GM12878 (cell line): Measurements from ENCODE around the gene GADD45A. TPM values are rescaled to one million over a fixed set of nuclear protein-coding genes. Genes with fewer than 3 reads are reported as not detected.

Source experiments
- ATAC-seq: fragments of 200-7000 bp; cut with Tn5 transposase; 3 replicates; pipeline ENCODE4 v1.9.1; 2020; ENCODE audit warnings: mild to moderate bottlenecking, moderate library complexity
- BruUV-seq: library from RNA; stranded (reverse); fragments of 400-500 nt; replicated peaks from 2 replicates; lab custom pipeline; 2021; lab: Mats Ljungman, UMichigan
- CTCF ChIA-PET: fragments of 300-600 bp; sonication (Branson Sonifier 250); formaldehyde crosslinking; extraction: SDS; loops from one replicate; lab custom pipeline; 2021; ENCODE audit warnings: inconsistent platforms; lab: Yijun Ruan, JAX
- POLR2A ChIA-PET: fragments of 350-600 bp; formaldehyde crosslinking; extraction: SDS; loops from one replicate; lab custom pipeline; 2021; ENCODE audit warnings: inconsistent platforms; lab: Charles Lee
- RAD21 ChIA-PET: fragments of 300-600 bp; sonication (Branson Sonifier 250); formaldehyde crosslinking; loops from one replicate; lab custom pipeline; 2023; ENCODE audit warnings: antibody characterized with exemption; ENCODE audit not compliant: unreplicated experiment; lab: Charles Lee
- SMC1A ChIA-PET: fragments of 300-600 bp; sonication (Branson Sonifier 250); formaldehyde crosslinking; loops from one replicate; lab custom pipeline; 2023; ENCODE audit not compliant: unreplicated experiment, uncharacterized antibody; lab: Charles Lee
- DNase-seq: peaks from one replicate; pipeline ENCODE4 v3.0.0-alpha.2; 2011; ENCODE audit warnings: low read depth, low spot score
- FAIRE-seq: peaks from 3 replicates; lab custom pipeline; 2011; peaks lifted over from hg19 to GRCh38; lab: Jason Lieb, UNC
- H2AFZ ChIP-seq: 2 replicates; pipeline ENCODE4 v1.6.0; 2011; ENCODE audit warnings: low read depth, low read length, control low read depth; ENCODE audit not compliant: control insufficient read depth
- H3K27ac ChIP-seq: 2 replicates; pipeline ENCODE4 v1.5.1; 2011; ENCODE audit warnings: control low read depth; ENCODE audit not compliant: control insufficient read depth, insufficient read depth
- H3K27me3 ChIP-seq, 2 experiments: replicated peaks in 1 of 2; 2 replicates each; pipeline versions ENCODE4 v1.6.0 to v1.6.1; 2011; ENCODE audit warnings: low read length in 1 of 2; ENCODE audit not compliant: control insufficient read depth in 2 of 2, insufficient read depth in 2 of 2
- H3K36me3 ChIP-seq, 2 experiments: 2 replicates each; pipeline ENCODE4 v1.5.1; 2011; ENCODE audit warnings: low read length in 1 of 2; ENCODE audit not compliant: control insufficient read depth in 2 of 2, insufficient read depth in 2 of 2
- H3K4me1 ChIP-seq: 2 replicates; pipeline ENCODE4 v1.6.1; 2011; ENCODE audit warnings: mild to moderate bottlenecking, low read length, moderate library complexity, mixed read lengths; ENCODE audit not compliant: control insufficient read depth, insufficient read depth
- H3K4me2 ChIP-seq: 2 replicates; pipeline ENCODE4 v1.6.0; 2011; ENCODE audit warnings: control low read depth; ENCODE audit not compliant: control insufficient read depth, insufficient read depth
- H3K4me3 ChIP-seq: fragments of 200-600 bp; sonication (generic); 2 replicates; pipeline ENCODE4 v1.5.1; 2016
- H3K79me2 ChIP-seq: 2 replicates; pipeline ENCODE4 v1.6.0; 2011; ENCODE audit warnings: low read length; ENCODE audit not compliant: control insufficient read depth, insufficient read depth
- H3K9ac ChIP-seq: 2 replicates; pipeline ENCODE4 v1.8.0; 2011; ENCODE audit warnings: low read length, control low read depth, mixed read lengths; ENCODE audit not compliant: control insufficient read depth, insufficient read depth
- H3K9me3 ChIP-seq: replicated peaks from 3 replicates; pipeline ENCODE4 v1.5.1; 2011; ENCODE audit warnings: mild to moderate bottlenecking, low read length; ENCODE audit not compliant: control insufficient read depth, insufficient read depth
- H4K20me1 ChIP-seq: 2 replicates; pipeline ENCODE4 v1.6.0; 2011; ENCODE audit not compliant: control insufficient read depth, insufficient read depth
- HDGF ChIP-seq: fragments of 450-650 bp; IDR thresholded peaks from 2 replicates; pipeline ENCODE4 v1.6.1; 2016; ENCODE audit warnings: antibody characterized with exemption
- IKZF2 ChIP-seq, 2 experiments: fragments of 450-650 bp; IDR thresholded peaks; 2 replicates each; pipeline ENCODE4 v1.6.1; 2017; ENCODE audit warnings: mild to moderate bottlenecking in 2 of 2, moderate library complexity in 2 of 2
- KAT2A ChIP-seq: conservative IDR thresholded peaks from 2 replicates; pipeline ENCODE4 v1.6.1; 2011; ENCODE audit warnings: low read depth, low read length; ENCODE audit not compliant: control insufficient read depth
- LARP7 ChIP-seq: fragments of 450-650 bp; IDR thresholded peaks from 2 replicates; pipeline ENCODE4 v1.6.1; 2017; ENCODE audit warnings: mild to moderate bottlenecking
- SRF ChIP-seq, 2 experiments: IDR thresholded peaks; 2 replicates each; pipeline ENCODE4 v1.6.1; 2011; ENCODE audit warnings: low read depth in 2 of 2, low read length in 2 of 2, mild to moderate bottlenecking in 1 of 2, moderate library complexity in 1 of 2
- ZNF207 ChIP-seq: fragments of 450-650 bp; IDR thresholded peaks from 2 replicates; pipeline ENCODE4 v1.6.1; 2014; ENCODE audit warnings: antibody characterized with exemption, mild to moderate bottlenecking, borderline replicate concordance
- WGBS: methylation state at CpG from one replicate; pipeline ENCODE4 v1.1.6; 2016; ENCODE audit warnings: low lambda C conversion rate; ENCODE audit not compliant: insufficient replicate concordance, insufficient coverage; ENCODE audit errors: missing lambda C conversion rate; 5-methylcytosine and 5-hydroxymethylcytosine counted together
- in situ Hi-C: fragments of 300-500 bp; cut with MboI; formaldehyde crosslinking; loops from 9 replicates; pipeline ENCODE4 v1.14.3; 2018; ENCODE audit warnings: mixed read lengths
- intact Hi-C: fragments of 100-400 bp; cut with micrococcal nuclease; formaldehyde crosslinking; loops from one replicate; pipeline ENCODE4 v1.14.2; 2022; ENCODE audit not compliant: unreplicated experiment
- polyA plus RNA-seq, 11 experiments: library from polyadenylated mRNA; depleted of rRNA in 4 of 11; unstranded in 6 of 11; stranded (reverse) in 5 of 11; fragments of >200 nt; fragmentation: Nextera tagmentation in 4 of 11; fragmentation: Illumina TruSeq in 1 of 11; extraction: Ambion mirVana in 4 of 11; extraction: Trizol in 1 of 11; gene quantifications; 1 replicate in 1 of 11; 2 replicates in 10 of 11; pipeline versions ENCODE4 v1.2.1 to v1.2.3, GENCODE V29; 2011 to 2016; ENCODE audit warnings: inconsistent platforms in 2 of 11, missing spikeins in 2 of 11, low read depth in 1 of 11
- total RNA-seq, 4 experiments: library from RNA; depleted of rRNA in 3 of 4; stranded (reverse); fragments of >200 nt in 3 of 4; fragmentation: Illumina TruSeq in 1 of 4; extraction: Trizol in 1 of 4; gene quantifications; 2 replicates each; pipeline versions ENCODE4 v1.2.1 to v1.2.3, GENCODE V29; 2013 to 2021
- TF ChIP-seq, protein P1 (sequence below): IDR thresholded peaks from 2 replicates; pipeline ENCODE4 v1.6.1; 2012; ENCODE audit warnings: mild to moderate bottlenecking, low read depth, low read length
- TF ChIP-seq, protein P2 (sequence below): IDR thresholded peaks from 2 replicates; pipeline ENCODE4 v1.6.1; 2012; ENCODE audit warnings: improper control_type of control experiment, low read depth, low read length; ENCODE audit not compliant: insufficient replicate concordance
- TF ChIP-seq, protein P3 (sequence below): fragments of 450-650 bp; formaldehyde crosslinking; IDR thresholded peaks from 2 replicates; pipeline ENCODE4 v1.5.0; 2022; ENCODE audit warnings: mild to moderate bottlenecking, missing genetic modification characterization

GADD45A gene
- total and polyA plus RNA-seq, 10 of the 15 experiments (the other 5 are each of a cell fraction or from before 2014, with no cell fraction given), result 4.7 to 48.9 (median 18.5) TPM

DNA sequence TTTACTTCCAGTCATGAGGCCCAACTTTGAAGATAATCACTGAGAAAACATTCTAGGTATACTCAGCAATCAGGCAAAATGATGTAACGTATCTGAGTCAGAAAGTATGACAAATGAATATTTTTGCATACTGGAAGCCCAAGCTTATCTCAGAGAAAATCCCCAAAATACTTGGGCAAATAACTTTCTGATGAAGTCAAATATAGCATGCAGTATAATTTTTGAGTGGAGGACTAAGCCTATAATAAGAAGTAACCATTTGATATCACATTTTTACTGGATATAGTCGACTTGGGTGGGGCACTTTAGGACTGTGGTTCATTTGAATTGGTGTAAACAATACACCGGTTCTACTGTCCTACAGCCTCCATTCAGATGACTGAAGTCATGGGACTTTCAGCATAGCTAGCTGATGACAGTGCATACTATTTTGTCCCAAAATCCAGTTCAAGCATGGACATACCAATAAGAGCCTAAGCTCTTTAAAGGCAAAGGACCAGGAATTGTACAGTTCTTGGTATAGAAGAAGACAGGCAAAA is 2.3 kb upstream of the GADD45A start:
- intact Hi-C loops (loop anchor here (1.0 to 10.0 kb wide), 2 partner anchors 121 to 348 kb away; no protein-coding TSS in a partner anchor), in situ Hi-C loops (loop anchor here (5.0 kb wide), 1 partner anchor 75 kb away; no protein-coding TSS in a partner anchor)
- H3K79me2 ChIP-seq, result peaks cover 25% of the 10 kb centered on the region
- H3K9ac ChIP-seq, result no peak overlapping the region
- H3K4me2 ChIP-seq, result no peak overlapping the region
- H3K4me1 ChIP-seq, result peaks cover 8% of the 10 kb centered on the region
- no peaks in the 10 kb centered on the region for H4K20me1 ChIP-seq
- ChIA-PET POLR2A (interaction anchor here (0.5 to 3.7 kb wide), 5 partner anchors 9 to 1726 kb away, joined by 3 to 30 read pairs (median 3); no protein-coding TSS in a partner anchor), SMC1A (interaction anchor here (0.9 to 11.4 kb wide), 8 partner anchors 10 to 140 kb away, joined by 3 to 197 read pairs (median 8); no protein-coding TSS in a partner anchor), CTCF (interaction anchor here (0.6 to 8.6 kb wide), 8 partner anchors 13 to 435 kb away, joined by 3 to 107 read pairs (median 4); no protein-coding TSS in a partner anchor), RAD21 (interaction anchor here (0.8 to 11.0 kb wide), 3 partner anchors 9 to 74 kb away, joined by 3 to 225 read pairs (median 8); no protein-coding TSS in a partner anchor)
- no peak overlapping the region for H3K4me3 ChIP-seq
- H3K27ac ChIP-seq, result no peak overlapping the region
- peaks cover 0 to 2% of the 10 kb centered on the region in 2 experiments; a peak in 2 of 4 replicates for H3K27me3 ChIP-seq
- ATAC-seq (no peak), DNase-seq (no peak), FAIRE-seq (no peak)
- H3K36me3 ChIP-seq, result no peaks in the 10 kb centered on the region
- H3K9me3 ChIP-seq, result no peaks in the 10 kb centered on the region; the same call in 2 of the 3 replicates
- 3% methylated on average over 3 of the region's 3 CpGs for WGBS
- BruUV-seq, result no TSS peak
- no peak overlapping the region for H2AFZ ChIP-seq
- no peak for TF ChIP-seq HDGF
- TF ChIP-seq KAT2A, result no peak
- TF ChIP-seq SRF (IDR thresholded peaks at IDR 0.05; ENCODE audit: low read depth in 2 of 2, low read length in 2 of 2), result no peak
- TF ChIP-seq, protein P1, sequence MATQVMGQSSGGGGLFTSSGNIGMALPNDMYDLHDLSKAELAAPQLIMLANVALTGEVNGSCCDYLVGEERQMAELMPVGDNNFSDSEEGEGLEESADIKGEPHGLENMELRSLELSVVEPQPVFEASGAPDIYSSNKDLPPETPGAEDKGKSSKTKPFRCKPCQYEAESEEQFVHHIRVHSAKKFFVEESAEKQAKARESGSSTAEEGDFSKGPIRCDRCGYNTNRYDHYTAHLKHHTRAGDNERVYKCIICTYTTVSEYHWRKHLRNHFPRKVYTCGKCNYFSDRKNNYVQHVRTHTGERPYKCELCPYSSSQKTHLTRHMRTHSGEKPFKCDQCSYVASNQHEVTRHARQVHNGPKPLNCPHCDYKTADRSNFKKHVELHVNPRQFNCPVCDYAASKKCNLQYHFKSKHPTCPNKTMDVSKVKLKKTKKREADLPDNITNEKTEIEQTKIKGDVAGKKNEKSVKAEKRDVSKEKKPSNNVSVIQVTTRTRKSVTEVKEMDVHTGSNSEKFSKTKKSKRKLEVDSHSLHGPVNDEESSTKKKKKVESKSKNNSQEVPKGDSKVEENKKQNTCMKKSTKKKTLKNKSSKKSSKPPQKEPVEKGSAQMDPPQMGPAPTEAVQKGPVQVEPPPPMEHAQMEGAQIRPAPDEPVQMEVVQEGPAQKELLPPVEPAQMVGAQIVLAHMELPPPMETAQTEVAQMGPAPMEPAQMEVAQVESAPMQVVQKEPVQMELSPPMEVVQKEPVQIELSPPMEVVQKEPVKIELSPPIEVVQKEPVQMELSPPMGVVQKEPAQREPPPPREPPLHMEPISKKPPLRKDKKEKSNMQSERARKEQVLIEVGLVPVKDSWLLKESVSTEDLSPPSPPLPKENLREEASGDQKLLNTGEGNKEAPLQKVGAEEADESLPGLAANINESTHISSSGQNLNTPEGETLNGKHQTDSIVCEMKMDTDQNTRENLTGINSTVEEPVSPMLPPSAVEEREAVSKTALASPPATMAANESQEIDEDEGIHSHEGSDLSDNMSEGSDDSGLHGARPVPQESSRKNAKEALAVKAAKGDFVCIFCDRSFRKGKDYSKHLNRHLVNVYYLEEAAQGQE, result no peak
- TF ChIP-seq IKZF2 (IDR thresholded peaks at IDR 0.05), result no peak
- no peak for TF ChIP-seq ZNF207
- TF ChIP-seq, protein P2, sequence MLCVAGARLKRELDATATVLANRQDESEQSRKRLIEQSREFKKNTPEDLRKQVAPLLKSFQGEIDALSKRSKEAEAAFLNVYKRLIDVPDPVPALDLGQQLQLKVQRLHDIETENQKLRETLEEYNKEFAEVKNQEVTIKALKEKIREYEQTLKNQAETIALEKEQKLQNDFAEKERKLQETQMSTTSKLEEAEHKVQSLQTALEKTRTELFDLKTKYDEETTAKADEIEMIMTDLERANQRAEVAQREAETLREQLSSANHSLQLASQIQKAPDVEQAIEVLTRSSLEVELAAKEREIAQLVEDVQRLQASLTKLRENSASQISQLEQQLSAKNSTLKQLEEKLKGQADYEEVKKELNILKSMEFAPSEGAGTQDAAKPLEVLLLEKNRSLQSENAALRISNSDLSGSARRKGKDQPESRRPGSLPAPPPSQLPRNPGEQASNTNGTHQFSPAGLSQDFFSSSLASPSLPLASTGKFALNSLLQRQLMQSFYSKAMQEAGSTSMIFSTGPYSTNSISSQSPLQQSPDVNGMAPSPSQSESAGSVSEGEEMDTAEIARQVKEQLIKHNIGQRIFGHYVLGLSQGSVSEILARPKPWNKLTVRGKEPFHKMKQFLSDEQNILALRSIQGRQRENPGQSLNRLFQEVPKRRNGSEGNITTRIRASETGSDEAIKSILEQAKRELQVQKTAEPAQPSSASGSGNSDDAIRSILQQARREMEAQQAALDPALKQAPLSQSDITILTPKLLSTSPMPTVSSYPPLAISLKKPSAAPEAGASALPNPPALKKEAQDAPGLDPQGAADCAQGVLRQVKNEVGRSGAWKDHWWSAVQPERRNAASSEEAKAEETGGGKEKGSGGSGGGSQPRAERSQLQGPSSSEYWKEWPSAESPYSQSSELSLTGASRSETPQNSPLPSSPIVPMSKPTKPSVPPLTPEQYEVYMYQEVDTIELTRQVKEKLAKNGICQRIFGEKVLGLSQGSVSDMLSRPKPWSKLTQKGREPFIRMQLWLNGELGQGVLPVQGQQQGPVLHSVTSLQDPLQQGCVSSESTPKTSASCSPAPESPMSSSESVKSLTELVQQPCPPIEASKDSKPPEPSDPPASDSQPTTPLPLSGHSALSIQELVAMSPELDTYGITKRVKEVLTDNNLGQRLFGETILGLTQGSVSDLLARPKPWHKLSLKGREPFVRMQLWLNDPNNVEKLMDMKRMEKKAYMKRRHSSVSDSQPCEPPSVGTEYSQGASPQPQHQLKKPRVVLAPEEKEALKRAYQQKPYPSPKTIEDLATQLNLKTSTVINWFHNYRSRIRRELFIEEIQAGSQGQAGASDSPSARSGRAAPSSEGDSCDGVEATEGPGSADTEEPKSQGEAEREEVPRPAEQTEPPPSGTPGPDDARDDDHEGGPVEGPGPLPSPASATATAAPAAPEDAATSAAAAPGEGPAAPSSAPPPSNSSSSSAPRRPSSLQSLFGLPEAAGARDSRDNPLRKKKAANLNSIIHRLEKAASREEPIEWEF, result no peak
- TF ChIP-seq, protein P3, sequence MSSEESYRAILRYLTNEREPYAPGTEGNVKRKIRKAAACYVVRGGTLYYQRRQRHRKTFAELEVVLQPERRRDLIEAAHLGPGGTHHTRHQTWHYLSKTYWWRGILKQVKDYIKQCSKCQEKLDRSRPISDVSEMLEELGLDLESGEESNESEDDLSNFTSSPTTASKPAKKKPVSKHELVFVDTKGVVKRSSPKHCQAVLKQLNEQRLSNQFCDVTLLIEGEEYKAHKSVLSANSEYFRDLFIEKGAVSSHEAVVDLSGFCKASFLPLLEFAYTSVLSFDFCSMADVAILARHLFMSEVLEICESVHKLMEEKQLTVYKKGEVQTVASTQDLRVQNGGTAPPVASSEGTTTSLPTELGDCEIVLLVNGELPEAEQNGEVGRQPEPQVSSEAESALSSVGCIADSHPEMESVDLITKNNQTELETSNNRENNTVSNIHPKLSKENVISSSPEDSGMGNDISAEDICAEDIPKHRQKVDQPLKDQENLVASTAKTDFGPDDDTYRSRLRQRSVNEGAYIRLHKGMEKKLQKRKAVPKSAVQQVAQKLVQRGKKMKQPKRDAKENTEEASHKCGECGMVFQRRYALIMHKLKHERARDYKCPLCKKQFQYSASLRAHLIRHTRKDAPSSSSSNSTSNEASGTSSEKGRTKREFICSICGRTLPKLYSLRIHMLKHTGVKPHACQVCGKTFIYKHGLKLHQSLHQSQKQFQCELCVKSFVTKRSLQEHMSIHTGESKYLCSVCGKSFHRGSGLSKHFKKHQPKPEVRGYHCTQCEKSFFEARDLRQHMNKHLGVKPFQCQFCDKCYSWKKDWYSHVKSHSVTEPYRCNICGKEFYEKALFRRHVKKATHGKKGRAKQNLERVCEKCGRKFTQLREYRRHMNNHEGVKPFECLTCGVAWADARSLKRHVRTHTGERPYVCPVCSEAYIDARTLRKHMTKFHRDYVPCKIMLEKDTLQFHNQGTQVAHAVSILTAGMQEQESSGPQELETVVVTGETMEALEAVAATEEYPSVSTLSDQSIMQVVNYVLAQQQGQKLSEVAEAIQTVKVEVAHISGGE, result no peak
- no peak for TF ChIP-seq LARP7
